GM21360 (cell line): Measurements from ENCODE around the gene PARD3B.

Experiments
- ATAC-seq: cut with Tn5 transposase; IDR thresholded peaks from one replicate; pipeline ENCODE4 v1.9.1; 2021; ENCODE audit warnings: mild to moderate bottlenecking, moderate library complexity; ENCODE audit not compliant: unreplicated experiment

Gene PARD3B, protein sequence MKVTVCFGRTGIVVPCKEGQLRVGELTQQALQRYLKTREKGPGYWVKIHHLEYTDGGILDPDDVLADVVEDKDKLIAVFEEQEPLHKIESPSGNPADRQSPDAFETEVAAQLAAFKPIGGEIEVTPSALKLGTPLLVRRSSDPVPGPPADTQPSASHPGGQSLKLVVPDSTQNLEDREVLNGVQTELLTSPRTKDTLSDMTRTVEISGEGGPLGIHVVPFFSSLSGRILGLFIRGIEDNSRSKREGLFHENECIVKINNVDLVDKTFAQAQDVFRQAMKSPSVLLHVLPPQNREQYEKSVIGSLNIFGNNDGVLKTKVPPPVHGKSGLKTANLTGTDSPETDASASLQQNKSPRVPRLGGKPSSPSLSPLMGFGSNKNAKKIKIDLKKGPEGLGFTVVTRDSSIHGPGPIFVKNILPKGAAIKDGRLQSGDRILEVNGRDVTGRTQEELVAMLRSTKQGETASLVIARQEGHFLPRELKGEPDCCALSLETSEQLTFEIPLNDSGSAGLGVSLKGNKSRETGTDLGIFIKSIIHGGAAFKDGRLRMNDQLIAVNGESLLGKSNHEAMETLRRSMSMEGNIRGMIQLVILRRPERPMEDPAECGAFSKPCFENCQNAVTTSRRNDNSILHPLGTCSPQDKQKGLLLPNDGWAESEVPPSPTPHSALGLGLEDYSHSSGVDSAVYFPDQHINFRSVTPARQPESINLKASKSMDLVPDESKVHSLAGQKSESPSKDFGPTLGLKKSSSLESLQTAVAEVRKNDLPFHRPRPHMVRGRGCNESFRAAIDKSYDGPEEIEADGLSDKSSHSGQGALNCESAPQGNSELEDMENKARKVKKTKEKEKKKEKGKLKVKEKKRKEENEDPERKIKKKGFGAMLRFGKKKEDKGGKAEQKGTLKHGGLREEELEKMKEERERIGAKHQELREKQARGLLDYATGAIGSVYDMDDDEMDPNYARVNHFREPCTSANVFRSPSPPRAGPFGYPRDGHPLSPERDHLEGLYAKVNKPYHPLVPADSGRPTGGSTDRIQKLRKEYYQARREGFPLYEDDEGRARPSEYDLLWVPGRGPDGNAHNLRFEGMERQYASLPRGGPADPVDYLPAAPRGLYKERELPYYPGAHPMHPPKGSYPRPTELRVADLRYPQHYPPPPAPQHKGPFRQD (N-terminal part only)

DNA sequence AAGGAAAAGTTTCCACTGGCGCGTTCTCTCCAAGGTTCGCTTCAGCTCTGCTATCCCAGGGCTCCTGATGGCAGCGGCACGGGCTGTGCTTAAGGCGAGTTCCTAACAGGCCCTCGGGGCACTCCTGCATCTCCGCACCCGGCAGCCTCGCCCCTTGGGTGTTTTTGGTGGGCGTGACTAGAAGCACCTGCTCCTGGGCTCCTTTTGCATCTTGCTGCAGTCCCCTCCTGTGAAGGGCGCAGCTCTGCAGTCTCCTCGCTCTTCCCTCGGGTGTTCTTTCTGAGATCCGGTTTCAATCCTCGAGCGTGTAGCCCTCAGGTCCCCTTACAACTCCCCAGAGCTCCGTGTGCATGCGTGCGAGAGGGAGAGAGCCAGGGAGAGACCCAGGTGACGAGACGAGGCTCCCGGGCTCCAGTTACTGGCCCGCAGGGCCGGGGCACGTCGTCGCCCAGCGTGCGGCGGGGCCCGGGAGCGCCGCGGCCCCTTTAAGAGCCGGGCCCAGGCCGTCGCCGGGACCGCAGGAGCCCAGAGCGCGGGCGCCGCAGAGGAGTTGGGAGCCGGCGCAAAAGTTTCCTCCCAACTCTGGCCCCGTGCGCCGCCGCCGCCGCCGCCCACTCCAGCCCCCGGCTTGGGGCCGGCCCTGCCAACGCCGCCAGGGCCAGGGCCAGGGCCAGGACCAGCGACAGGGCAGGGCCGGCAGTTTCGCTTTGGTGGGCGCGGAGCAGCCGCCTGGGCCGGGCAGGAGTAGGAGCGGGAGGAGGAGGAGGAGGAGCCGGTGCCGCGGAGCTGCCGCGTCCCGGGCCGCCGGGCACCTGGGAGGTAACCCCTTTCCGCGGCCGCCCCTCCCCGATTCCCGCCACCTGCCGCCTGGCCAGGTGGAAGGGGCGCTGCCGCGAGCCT is at the start of gene PARD3B:
PARD3B (plus strand) TSS at position 515 of the 900 bp plus-strand sequence. CDS start 525 bp downstream, outside the sequence.
- ATAC-seq: peak; percentile 82

GRCh38 chr2:204496779-204497178 is 48.5 kb upstream of the PARD3B start:
- no peak for ATAC-seq

DNA sequence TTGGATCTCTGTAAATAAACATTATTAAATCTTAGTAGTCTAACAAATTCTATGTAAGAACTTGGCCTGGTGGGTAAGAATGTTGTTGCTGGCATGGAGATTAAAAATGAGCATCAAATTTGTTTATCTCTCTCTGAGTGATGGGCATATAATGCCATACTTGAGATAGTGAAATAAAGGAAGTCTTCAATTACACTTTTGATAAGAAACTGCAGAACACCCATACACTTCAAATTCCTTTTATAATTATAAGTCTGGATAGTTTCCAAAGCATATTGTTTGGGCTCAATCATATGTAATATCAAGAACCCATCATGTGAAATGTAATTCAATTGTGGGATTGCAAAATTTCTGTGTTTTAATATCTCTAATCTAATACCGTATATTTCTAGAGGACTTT is 47.4 kb upstream of the PARD3B start:
- no peak for ATAC-seq

DNA sequence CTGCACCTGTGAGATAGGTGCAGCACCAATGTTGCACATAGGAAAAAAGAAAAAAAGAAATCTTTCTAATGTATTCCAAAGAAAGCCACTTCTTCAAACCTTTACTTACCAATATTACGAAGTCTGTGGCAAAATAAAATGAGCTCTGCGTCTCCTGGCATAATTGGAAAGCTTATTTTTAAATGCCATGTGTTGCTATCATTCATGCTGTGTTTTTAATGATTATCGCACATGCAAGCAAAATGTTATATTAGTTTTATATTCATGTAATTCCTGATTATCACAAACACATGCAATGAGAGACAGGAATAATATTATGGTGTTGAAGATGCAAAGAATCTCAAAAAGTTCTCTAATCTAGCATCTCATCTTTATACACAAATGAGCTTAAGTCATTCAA is 47.0 kb upstream of the PARD3B start:
- ATAC-seq: no peak

DNA sequence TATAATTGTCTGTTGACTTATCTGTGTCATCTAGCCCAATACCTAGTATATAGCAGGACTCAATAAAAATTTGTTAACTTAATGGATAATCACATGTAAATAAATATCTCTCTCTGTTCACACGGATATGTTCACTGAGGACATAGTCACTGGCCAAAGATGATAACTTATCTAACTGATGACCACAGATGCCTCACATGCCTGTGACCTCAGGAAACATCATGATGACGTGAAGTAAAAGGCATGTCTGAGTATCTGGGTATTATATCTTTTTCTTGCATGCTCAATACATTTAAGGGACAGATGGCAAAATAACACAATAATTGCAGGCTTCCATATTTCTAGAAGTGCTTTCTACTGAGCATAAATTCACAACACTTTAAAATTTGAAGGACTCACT is 41.4 kb upstream of the PARD3B start:
- no peak for ATAC-seq

DNA sequence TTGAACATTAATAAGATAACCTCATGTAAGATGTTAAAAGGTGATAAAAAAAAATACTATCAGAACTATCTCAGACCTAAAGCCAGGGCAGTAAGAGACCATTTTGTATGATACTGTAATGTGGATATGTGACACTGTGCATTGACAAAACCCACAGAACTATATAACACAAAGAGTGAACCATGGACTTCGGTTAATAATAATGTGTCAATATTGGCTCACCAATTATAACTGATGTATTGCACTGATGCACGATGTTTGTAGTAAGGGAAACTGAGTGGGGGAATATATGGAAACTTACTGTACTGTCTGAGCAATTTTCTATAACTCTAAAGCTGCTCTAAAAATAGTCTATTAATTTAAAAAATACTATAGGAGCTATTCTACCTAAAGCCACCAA is 40.7 kb upstream of the PARD3B start:
- ATAC-seq: no peak

DNA sequence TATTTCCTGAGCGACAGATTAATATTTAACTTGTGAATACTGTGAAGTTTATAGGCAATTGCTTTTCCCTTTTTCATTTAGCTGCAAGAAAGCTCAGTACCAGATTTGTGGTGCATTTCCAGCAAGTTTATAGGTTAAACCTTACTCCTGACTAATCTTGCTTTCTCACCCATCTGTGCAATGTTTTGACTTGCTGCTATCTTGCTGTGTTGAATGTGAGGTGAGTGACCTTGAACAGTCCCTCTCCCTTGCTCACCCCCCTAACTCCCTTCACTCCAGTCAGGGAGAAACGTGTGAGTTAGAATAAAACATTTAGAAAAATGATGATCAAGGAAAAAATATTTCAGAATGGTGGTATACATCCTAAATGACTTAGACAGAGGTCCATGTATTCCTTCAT is 39.8 kb upstream of the PARD3B start:
- ATAC-seq: no peak

DNA sequence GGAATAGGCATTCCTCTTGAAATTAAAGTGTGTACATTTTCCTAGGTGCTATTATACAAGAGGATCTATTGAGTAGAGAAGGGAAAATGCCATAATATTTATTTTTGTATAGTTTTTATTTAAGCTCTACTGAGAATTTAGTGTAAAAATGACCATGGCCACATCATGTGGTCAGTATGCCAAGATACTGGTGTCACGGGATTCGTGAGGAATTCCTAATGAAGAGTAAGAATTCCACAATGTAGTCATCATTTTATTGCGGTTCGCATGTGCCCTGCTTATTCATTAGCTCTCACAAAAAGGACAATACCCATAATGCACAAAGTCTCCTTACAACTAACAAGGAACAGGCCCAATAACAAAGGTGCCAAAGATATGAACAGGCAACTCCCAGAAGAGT is 39.3 kb upstream of the PARD3B start:
- no peak for ATAC-seq

DNA sequence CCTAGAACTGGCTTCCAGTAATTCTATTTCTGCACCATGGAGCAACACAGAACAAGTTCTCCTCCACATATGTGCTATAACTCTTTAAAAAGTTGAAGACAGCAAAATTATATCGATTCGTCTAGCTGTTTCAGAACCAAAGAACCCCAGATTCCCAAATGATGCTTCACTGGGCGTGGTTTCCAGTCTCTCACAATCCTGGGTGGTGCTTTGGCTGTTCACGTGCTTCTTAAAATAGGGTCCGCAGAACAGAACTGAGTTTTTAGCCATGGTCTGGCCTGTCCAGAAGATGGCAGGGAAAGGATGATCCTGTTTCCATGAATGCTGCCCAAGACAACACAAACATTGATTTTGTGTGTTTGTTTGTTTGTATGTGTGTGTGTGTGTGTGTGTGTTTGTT is 37.6 kb upstream of the PARD3B start:
- no peak for ATAC-seq

GRCh38 chr2:204510709-204511420 is 34.4 kb upstream of the PARD3B start:
- ATAC-seq: no peak

DNA sequence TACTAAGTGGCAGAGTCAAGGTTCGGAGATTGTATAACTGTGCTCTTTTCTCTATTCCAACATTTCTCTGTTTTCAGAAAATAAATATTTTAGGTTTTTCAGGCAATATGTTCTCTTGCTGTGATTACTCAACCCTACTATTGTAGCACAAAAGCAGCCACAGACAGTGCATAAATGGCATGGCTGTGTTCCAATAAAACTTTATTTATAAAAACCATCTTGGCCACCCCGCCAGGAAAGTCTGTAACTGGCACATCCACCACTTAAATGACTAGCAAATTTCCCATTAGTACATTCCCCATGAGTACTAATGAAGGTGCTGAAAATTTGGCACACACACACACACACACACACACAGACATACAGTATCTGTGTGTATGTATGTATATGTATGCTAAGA is 30.8 kb upstream of the PARD3B start:
- no peak for ATAC-seq

- no peak for ATAC-seq
These were observed 29.9 kb upstream of the PARD3B start for GRCh38 chr2:204515416-204515815.

- no peak for ATAC-seq
These were observed 28.1 kb upstream of the PARD3B start for GRCh38 chr2:204517154-204517553.

DNA sequence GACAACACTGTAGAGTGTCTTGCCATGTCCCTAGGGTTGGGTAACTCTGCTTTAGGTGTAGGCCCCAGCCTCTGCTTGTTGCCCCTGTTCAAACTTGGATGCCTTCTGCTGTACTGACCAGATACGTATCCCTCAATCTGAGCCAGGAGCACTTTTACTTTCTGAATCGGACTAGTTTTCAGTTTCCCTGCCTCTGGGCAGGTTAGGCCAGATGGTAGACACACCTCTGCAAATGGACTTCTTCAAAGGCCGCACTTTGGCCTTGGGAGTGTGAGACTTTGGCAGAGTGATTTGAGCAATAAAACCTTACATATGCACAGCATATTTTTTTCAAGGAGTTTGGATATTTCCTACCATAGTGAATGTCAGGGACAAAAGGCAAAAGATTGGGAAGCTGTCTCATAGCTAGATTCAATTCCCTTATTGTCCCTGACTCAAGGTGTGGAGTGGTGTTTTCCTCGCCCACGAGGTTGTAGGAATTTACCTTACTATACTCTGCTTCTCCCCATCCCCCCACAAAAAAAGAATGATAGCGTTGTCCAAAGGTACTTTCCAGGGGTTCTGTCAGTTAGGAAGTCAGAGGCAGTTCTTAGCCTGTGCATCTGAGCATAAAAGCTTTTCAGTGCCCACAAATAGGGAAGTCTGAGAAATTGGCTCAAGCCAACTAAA is 15.3 kb upstream of the PARD3B start:
- no peak for ATAC-seq

DNA sequence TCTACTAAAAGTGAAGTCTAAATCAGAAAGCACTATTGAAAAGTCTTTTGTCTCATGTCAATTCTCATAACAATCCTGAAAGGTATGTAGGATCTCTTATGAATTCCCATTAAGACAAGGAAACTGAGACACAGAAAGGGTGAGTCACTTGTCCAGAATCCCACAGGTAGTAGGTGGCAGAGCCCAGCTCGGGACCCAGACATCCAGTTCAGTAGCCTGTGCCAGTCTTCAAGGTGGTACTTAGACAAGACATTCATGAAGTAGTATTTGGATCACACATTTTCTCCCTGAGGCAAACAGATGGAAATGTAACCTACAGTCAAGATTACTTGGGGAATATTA is 14.8 kb upstream of the PARD3B start:
- no peak for ATAC-seq

- no peak for ATAC-seq
These were observed 11.5 kb upstream of the PARD3B start for GRCh38 chr2:204533629-204534370.

GRCh38 chr2:204535356-204535755 is 9.9 kb upstream of the PARD3B start:
- no peak for ATAC-seq

GRCh38 chr2:204535764-204536163 is 9.5 kb upstream of the PARD3B start:
- no peak for ATAC-seq
